Stimulated activated CD8-positive, alpha-beta memory T cell treated with anti-CD3 and anti-CD28 coated beads, Interleukin-2, amount 100 ng/mL, for 48 hours (primary cell): ENCODE measurements around the gene HBM.
"Not testable (repeated sequence)": the region's sequence is repeated elsewhere in the genome, so short reads cannot be mapped to it uniquely, and the experiment has no call there.

Experiments
- DNase-seq, 2 donors: peaks; one replicate each; pipeline ENCODE4 v3.0.0-alpha.2; 2020; ENCODE audit warnings: low read depth in 2 of 2

The HBM gene

GRCh38 chr16:185213-185612 lies 19.4 kb downstream of the HBM start:
- DNase-seq = no peak

DNA sequence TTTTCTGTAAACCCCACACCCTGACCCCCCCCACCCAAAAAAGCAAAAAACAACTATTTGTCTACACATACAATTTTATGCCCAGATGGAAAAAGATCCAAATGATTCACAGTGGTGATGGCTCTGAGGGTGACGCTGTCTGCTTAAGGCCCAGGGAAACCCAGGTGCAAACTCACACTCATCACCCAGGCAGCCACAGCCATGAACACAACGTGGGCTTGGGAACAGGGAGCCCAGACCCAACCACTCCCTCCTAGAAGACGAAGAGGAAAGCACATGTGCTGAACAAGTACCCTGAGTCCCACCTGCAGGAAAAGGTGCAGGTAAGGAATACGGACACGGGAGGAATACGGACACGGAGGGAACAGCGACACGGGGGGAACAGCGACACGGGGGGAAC lies 19.9 kb downstream of the HBM start:
- no peak for DNase-seq

DNA sequence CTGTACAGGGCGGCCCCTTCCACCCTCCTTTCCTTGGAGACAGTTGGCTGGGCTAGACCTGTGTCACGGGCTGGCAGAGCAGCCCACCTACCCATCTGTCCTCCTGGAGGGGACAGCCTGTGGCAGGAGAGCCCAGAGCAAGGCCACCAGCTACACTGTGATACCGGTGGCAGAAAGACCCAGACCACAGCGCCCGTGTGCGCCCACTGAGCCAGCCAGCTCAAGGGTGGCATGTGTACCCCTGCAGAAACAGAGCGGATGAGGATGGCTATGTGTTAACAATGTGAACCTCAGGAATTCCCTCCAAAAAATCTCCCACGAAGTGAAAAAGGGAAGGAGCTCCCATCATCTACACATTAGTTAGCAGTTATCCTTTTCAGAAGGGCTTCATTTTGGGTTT lies 21.6 kb downstream of the HBM start:
- no peak for DNase-seq

DNA sequence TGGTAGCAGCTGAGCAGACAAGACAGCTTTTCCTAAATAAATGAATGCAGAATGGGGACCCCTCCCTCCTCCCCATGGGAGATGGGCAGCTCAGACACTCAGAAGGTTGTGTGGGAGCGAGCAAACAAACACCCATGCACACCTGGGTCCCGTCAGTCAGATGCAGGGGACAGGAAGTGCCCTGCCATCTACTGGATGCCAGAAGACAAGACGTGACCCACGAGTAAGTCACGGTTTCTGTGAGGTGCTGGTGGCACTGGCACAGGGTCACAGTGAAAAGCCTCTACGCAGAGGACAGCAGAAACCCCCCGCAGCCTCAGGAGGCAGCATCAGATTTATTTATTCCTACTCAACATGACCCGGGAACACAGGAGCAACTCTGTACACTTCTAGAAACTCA lies 22.9 kb downstream of the HBM start:
- DNase-seq = no peak

DNA sequence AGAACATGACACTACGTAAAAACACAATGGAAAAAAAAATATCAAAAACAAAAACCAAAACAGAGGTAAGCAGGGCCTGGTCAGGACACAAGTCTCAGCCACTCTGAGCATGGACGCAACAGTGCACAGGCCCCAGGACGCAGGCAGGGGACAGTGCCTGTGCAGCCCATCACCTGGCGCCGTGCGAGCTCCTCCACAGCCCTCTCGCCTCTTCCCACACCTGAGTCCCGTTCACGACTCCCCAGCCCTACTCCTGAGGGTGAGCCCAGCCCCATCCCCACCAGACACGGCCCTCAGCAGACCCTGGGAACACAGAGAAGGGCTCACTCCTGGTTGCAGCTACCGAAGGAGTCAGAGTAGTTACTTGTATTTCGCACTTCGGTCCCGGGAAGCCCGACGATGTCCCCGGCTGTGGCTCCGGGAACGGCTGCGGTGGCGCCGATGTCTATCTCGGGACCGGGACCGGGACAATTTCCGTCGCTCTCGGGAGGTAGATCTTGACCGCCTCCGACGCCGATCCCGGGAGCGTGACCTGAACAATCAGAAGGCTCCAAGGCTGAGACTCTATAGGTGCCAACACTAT lies 23.9 kb downstream of the HBM start:
- DNase-seq = no peak

- DNase-seq = no peak
Observed at GRCh38 chr16:191831-192230, 26.1 kb downstream of the HBM start.

GRCh38 chr16:192686-193085 lies 26.9 kb downstream of the HBM start:
- no peak for DNase-seq

DNA sequence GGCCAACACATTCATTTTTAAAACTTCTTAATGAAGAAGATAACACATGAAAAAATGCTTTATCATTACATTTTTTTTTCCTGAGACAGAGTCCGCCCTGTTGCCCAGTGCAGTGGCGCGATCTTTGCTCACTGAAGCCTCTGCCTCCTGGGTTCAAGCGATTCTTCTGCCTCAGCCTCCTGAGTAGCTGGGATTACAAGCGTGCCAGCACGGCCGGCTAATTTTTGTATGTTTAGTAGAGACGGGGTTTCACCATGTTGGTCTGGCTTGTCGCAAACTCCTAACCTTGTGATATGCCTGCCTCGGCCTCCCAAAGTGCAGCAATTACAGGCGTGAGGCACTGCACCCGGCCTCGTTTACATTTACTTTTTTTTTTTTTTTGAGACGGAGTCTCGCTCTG lies 27.7 kb downstream of the HBM start:
- DNase-seq = no peak

GRCh38 chr16:194516-194915 lies 28.7 kb downstream of the HBM start:
- no peak for DNase-seq

DNA sequence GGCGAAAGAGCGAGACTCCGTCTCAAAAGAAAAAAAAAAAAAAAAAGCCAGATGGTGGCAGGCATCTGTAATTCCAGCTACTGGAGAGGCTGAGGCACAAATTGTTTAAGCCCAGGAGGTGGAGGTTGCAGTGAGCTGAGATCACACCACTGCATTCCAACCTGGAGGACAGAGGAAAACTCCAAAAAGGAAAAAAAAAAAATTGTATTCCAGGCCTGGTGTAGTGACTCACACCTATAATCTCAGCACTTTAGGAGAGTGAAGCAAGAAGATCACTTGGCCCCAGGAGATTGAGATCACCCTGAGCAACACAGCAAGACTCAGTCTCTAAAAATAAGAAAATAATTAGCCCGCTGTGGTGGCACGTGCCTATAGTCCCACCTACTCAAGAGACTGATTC lies 34.6 kb downstream of the HBM start:
- DNase-seq = no peak

DNA sequence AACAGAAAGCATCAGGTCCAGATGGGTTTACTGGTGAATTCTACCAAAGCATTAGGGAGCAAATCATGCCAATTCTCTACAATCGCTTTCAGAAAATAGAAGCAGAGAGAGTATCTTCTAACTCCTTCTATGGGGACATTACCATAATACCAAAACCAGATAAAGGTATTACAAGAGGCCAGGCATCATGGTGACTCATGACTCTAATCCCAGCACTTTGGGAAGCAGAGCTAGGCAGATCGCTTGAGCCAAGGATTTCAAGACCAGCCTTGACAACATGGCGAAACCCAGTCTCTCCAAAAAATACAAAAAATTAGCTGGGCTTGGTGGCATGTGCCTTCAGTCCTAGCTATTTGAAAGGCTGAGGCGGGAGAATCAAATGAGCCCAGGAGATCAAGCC lies 37.5 kb downstream of the HBM start:
- no peak for DNase-seq

DNA sequence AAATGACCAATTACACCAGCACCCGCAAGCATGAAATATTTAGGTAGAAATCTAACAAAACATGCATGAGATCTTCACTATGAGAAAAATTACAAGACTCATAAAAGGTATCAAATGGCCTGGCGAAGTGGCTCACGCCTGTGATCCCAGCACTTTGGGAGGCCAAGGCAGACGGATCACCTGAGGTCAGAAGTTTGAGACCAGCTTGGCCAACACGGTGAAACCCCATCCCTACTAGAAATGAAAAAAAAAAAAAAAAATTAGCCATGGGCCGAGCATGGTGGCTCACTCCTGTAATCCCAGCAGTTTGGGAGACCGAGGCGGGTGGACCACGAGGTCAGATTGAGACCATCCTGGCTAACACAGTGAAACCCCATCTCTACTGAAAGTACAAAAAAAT lies 38.3 kb downstream of the HBM start:
- not testable (repeated sequence) for DNase-seq

GRCh38 chr16:209359-209758 lies 43.6 kb downstream of the HBM start:
- DNase-seq = not testable (repeated sequence)

DNA sequence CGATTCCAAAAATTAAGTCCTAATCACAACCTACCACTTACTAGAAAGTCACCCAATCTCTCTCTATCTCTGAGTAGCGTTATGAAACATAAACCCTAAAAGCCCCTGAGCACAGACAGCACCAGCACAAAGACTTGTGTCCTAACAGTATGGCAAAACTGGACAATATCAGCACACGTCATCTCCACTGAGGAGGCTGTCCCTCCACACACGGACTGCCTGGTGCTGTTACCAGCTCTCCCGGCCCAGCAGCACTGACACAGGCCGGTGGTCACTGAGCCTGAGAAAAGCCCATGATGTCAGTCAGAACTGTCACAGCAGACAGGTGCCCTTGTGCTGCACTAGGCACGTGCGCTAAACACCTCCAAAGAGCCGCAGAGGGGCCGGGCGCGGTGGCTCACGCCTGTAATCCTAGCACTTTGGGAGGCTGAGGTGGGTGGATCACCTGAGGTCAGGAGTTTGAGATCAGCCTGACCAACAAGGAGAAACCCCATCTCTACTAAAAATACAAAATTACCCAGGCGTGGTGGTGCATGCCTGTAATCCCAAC lies 45.9 kb downstream of the HBM start:
- not testable (repeated sequence) for DNase-seq

- no peak for DNase-seq
Observed at GRCh38 chr16:212999-213398, 47.2 kb downstream of the HBM start.
